HEK293 (cell line): Measurements from ENCODE around the gene SLC25A17.

Experiments used
- CTCF ChIA-PET: fragments of 350-600 bp; formaldehyde crosslinking; extraction: SDS; loops from one replicate; lab custom pipeline; 2021; ENCODE audit warnings: antibody characterized with exemption; lab: Yijun Ruan, JAX
- POLR2A ChIA-PET: fragments of 300-600 bp; formaldehyde crosslinking; extraction: SDS; loops from one replicate; lab custom pipeline; 2020; ENCODE audit warnings: antibody characterized with exemption, inconsistent platforms; lab: Yijun Ruan, JAX
- H3K27ac ChIP-seq: fragments of 200-500 bp; sonication (Bioruptor generic); 2 replicates; pipeline ENCODE4 v1.5.1; 2014; ENCODE audit warnings: low read depth, low read length, control low read depth, inconsistent platforms; ENCODE audit errors: extremely low read depth
- H3K36me3 ChIP-seq, 2 experiments: fragments of 200-500 bp in 1 of 2; sonication (Bioruptor generic) in 1 of 2; 1 replicate in 1 of 2; 2 replicates in 1 of 2; pipeline ENCODE4 v1.5.1; 2014 to 2017; ENCODE audit warnings: inconsistent platforms in 2 of 2, low read length in 2 of 2; ENCODE audit not compliant: control insufficient read depth in 2 of 2, insufficient read depth in 1 of 2
- H3K4me1 ChIP-seq: fragments of 200-500 bp; sonication (Bioruptor generic); 2 replicates; pipeline ENCODE4 v1.5.1; 2014; ENCODE audit warnings: mild to moderate bottlenecking, low read length, inconsistent platforms; ENCODE audit not compliant: control insufficient read depth, insufficient read depth
- H3K4me3 ChIP-seq: 2 replicates; pipeline ENCODE4 v1.5.1; 2011; ENCODE audit warnings: low read depth, mild to moderate bottlenecking, control low read depth, low read length, moderate library complexity
- H3K9me3 ChIP-seq: fragments of 200-500 bp; sonication (Bioruptor generic); 2 replicates; pipeline ENCODE4 v1.5.1; 2014; ENCODE audit warnings: low read depth, low read length, inconsistent platforms; ENCODE audit not compliant: control insufficient read depth, insufficient read depth
- BCL11A ChIP-seq: fragments of 450-650 bp; formaldehyde crosslinking; IDR thresholded peaks from 2 replicates; pipeline ENCODE4 v1.5.1; 2016; ENCODE audit warnings: low read depth, missing biosample characterization, missing genetic modification characterization
- HOXC10 ChIP-seq: sonication (generic); formaldehyde crosslinking; IDR thresholded peaks from 2 replicates; pipeline ENCODE4 v1.8.1; 2023; ENCODE audit warnings: mild to moderate bottlenecking, missing genetic modification reagents
- KLF7 ChIP-seq: fragments of 450-650 bp; formaldehyde crosslinking; IDR thresholded peaks from 2 replicates; pipeline ENCODE4 v1.5.1; 2016; ENCODE audit warnings: missing biosample characterization, missing genetic modification characterization, borderline replicate concordance
- SALL2 ChIP-seq: fragments of 450-650 bp; formaldehyde crosslinking; IDR thresholded peaks from 2 replicates; pipeline ENCODE4 v1.5.0; 2017; ENCODE audit warnings: missing biosample characterization, mild to moderate bottlenecking, missing genetic modification characterization, borderline replicate concordance
- YY1 ChIP-seq: fragments of 450-650 bp; formaldehyde crosslinking; IDR thresholded peaks from 2 replicates; pipeline ENCODE4 v1.5.1; 2018; ENCODE audit warnings: missing biosample characterization, missing genetic modification characterization
- ZBTB10 ChIP-seq: fragments of 450-650 bp; formaldehyde crosslinking; IDR thresholded peaks from 2 replicates; pipeline ENCODE4 v1.5.1; 2016; ENCODE audit warnings: missing biosample characterization, missing genetic modification characterization
- ZBTB20 ChIP-seq: fragments of 450-650 bp; formaldehyde crosslinking; IDR thresholded peaks from 2 replicates; pipeline ENCODE4 v1.5.1; 2016; ENCODE audit warnings: missing biosample characterization, missing genetic modification characterization
- ZBTB8A ChIP-seq: fragments of 450-650 bp; formaldehyde crosslinking; IDR thresholded peaks from 2 replicates; pipeline ENCODE4 v1.5.1; 2016; ENCODE audit warnings: missing biosample characterization, missing genetic modification characterization
- ZEB2 ChIP-seq: fragments of 450-650 bp; formaldehyde crosslinking; IDR thresholded peaks from 2 replicates; pipeline ENCODE4 v1.5.1; 2016; ENCODE audit warnings: missing biosample characterization, missing genetic modification characterization
- ZFP41 ChIP-seq: fragments of 450-650 bp; formaldehyde crosslinking; IDR thresholded peaks from 2 replicates; pipeline ENCODE4 v1.5.1; 2016; ENCODE audit warnings: missing biosample characterization, missing genetic modification characterization, borderline replicate concordance
- ZNF138 ChIP-seq: fragments of 450-650 bp; formaldehyde crosslinking; IDR thresholded peaks from 2 replicates; pipeline ENCODE4 v1.5.1; 2016; ENCODE audit warnings: missing biosample characterization, missing genetic modification characterization, borderline replicate concordance
- ZNF2 ChIP-seq: fragments of 450-650 bp; formaldehyde crosslinking; IDR thresholded peaks from 2 replicates; pipeline ENCODE4 v1.5.1; 2016; ENCODE audit warnings: missing biosample characterization, missing genetic modification characterization
- ZNF202 ChIP-seq: fragments of 450-650 bp; formaldehyde crosslinking; IDR thresholded peaks from 2 replicates; pipeline ENCODE4 v1.5.1; 2016; ENCODE audit warnings: missing biosample characterization, missing genetic modification characterization, borderline replicate concordance
- ZNF214 ChIP-seq: fragments of 450-650 bp; formaldehyde crosslinking; IDR thresholded peaks from 2 replicates; pipeline ENCODE4 v1.5.1; 2017; ENCODE audit warnings: missing biosample characterization, mild to moderate bottlenecking, missing genetic modification characterization, borderline replicate concordance
- ZNF221 ChIP-seq: fragments of 450-650 bp; formaldehyde crosslinking; IDR thresholded peaks from 2 replicates; pipeline ENCODE4 v1.5.1; 2017; ENCODE audit warnings: missing biosample characterization, missing genetic modification characterization, borderline replicate concordance
- ZNF24 ChIP-seq: fragments of 450-650 bp; formaldehyde crosslinking; IDR thresholded peaks from 2 replicates; pipeline ENCODE4 v1.5.1; 2016; ENCODE audit warnings: missing biosample characterization, missing genetic modification characterization
- ZNF404 ChIP-seq: fragments of 450-650 bp; formaldehyde crosslinking; IDR thresholded peaks from 2 replicates; pipeline ENCODE4 v1.5.1; 2017; ENCODE audit warnings: missing biosample characterization, missing genetic modification characterization
- ZNF48 ChIP-seq: fragments of 450-650 bp; formaldehyde crosslinking; IDR thresholded peaks from 2 replicates; pipeline ENCODE4 v1.5.1; 2016; ENCODE audit warnings: missing biosample characterization, missing genetic modification characterization
- ZNF488 ChIP-seq: fragments of 450-650 bp; formaldehyde crosslinking; IDR thresholded peaks from 2 replicates; pipeline ENCODE4 v1.5.1; 2016; ENCODE audit warnings: missing biosample characterization, missing genetic modification characterization
- ZNF621 ChIP-seq: fragments of 450-650 bp; formaldehyde crosslinking; IDR thresholded peaks from 2 replicates; pipeline ENCODE4 v1.5.1; 2017; ENCODE audit warnings: missing biosample characterization, missing genetic modification characterization
- ZNF623 ChIP-seq: fragments of 450-650 bp; formaldehyde crosslinking; IDR thresholded peaks from 2 replicates; pipeline ENCODE4 v1.5.1; 2016; ENCODE audit warnings: missing biosample characterization, missing genetic modification characterization
- ZNF660 ChIP-seq: fragments of 450-650 bp; IDR thresholded peaks from 2 replicates; pipeline ENCODE4 v1.5.1; 2018; ENCODE audit warnings: missing biosample characterization, mild to moderate bottlenecking, missing genetic modification characterization
- ZNF664 ChIP-seq: fragments of 450-650 bp; formaldehyde crosslinking; IDR thresholded peaks from 2 replicates; pipeline ENCODE4 v1.5.1; 2016; ENCODE audit warnings: missing biosample characterization, missing genetic modification characterization
- ZNF747 ChIP-seq: fragments of 450-650 bp; formaldehyde crosslinking; IDR thresholded peaks from 2 replicates; pipeline ENCODE4 v1.5.1; 2016; ENCODE audit warnings: missing biosample characterization, missing genetic modification characterization
- ZNF776 ChIP-seq: fragments of 450-650 bp; formaldehyde crosslinking; IDR thresholded peaks from 2 replicates; pipeline ENCODE4 v1.5.0; 2017; ENCODE audit warnings: missing biosample characterization, missing genetic modification characterization, borderline replicate concordance
- ZNF785 ChIP-seq: fragments of 450-650 bp; formaldehyde crosslinking; IDR thresholded peaks from 2 replicates; pipeline ENCODE4 v1.5.1; 2016; ENCODE audit warnings: missing biosample characterization, missing genetic modification characterization
- ZNF837 ChIP-seq: fragments of 450-650 bp; formaldehyde crosslinking; IDR thresholded peaks from 2 replicates; pipeline ENCODE4 v1.5.1; 2016; ENCODE audit warnings: missing biosample characterization, missing genetic modification characterization
- ZSCAN30 ChIP-seq: fragments of 450-650 bp; IDR thresholded peaks from 2 replicates; pipeline ENCODE4 v1.5.1; 2018; ENCODE audit warnings: missing biosample characterization, mild to moderate bottlenecking, missing genetic modification characterization, moderate library complexity
- TF ChIP-seq, protein P1 (sequence below): fragments of 450-650 bp; formaldehyde crosslinking; conservative IDR thresholded peaks from 2 replicates; pipeline ENCODE4 v1.5.1; 2016; ENCODE audit warnings: low read depth, missing biosample characterization, missing genetic modification characterization
- TF ChIP-seq, protein P2 (sequence below): fragments of 450-650 bp; formaldehyde crosslinking; IDR thresholded peaks from 2 replicates; pipeline ENCODE4 v1.5.1; 2016; ENCODE audit warnings: missing biosample characterization, missing genetic modification characterization
- TF ChIP-seq, protein P3 (sequence below): fragments of 450-650 bp; formaldehyde crosslinking; IDR thresholded peaks from 2 replicates; pipeline ENCODE4 v1.5.1; 2016; ENCODE audit warnings: missing biosample characterization, missing genetic modification characterization

SLC25A17 gene

DNA sequence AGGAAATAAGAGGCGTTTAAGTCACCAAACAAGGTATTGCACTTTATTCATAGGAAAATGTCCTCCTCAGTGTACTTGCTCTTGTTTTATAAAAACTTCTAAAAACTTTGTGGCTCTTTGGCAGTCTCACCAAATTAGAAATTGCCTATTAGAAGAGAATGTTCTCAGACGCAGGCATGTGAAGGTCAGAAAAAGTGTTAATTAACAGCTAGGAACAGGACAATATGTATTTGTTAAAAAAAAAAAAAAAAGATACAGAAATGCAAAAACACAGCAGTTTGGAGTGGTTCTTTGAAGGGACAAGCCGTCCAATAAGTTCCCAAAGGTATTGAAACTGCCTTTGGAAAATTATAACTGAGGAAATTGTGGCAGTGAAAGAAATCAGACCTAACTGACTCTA, 67.9 kb downstream of the SLC25A17 start:
- ChIA-PET CTCF (interaction anchor here (1.6 to 1.9 kb wide), 2 partner anchors 9 to 68 kb away, joined by 8 to 13 read pairs; no protein-coding TSS in a partner anchor), POLR2A (no interaction called here)

DNA sequence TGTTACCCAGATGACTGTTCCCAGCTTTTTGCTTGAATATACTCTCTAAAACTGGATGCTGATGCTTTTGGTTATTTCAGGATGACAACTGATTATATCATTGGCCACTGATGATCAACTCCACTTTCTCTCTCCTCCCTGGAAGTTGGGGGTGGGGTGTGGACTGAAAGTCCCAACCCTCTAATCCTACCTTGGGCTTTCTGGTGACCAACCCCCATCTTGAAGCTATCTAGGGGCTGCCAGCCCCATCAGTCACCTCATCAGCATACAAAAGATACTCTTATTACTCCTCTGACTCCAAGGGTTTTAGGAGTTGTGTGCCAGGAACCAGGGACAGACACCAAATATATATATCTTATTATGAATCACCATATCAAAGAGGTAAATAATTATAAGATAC, 69.3 kb downstream of the SLC25A17 start:
- Histone ChIP-seq H3K9me3 (0 out of 2 replicates have a peak, but pooled peaks cover 2% of the 10 kb centered on the region), H3K27ac (no peak overlapping the region), H3K4me1 (no peaks in the 10 kb centered on the region; the same call in 1 of the 2 replicates), H3K36me3 (no peaks in the 10 kb centered on the region), H3K4me3 (no peak overlapping the region)
- POLR2A ChIA-PET: no interaction called here
- TF ChIP-seq ZNF621 (tag by site-specific recombination) (no peak), ZFP41 (no peak), YY1 (tag by site-specific recombination) (no peak), ZNF2 (tag by site-specific recombination) (no peak), ZNF747 (no peak), ZBTB10 (tag by site-specific recombination) (no peak), ZNF202 (tag by site-specific recombination) (no peak), ZSCAN30 (tag by site-specific recombination) (no peak), KLF7 (tag by site-specific recombination) (no peak), ZNF837 (no peak), ZNF664 (tag by site-specific recombination) (no peak), ZNF214 (tag by site-specific recombination) (no peak), ZNF660 (tag by site-specific recombination) (no peak), ZBTB20 (tag by site-specific recombination) (no peak), ZEB2 (tag by site-specific recombination) (no peak), ZNF138 (tag by site-specific recombination) (no peak), HOXC10 (no peak)
- TF ChIP-seq, protein P1, sequence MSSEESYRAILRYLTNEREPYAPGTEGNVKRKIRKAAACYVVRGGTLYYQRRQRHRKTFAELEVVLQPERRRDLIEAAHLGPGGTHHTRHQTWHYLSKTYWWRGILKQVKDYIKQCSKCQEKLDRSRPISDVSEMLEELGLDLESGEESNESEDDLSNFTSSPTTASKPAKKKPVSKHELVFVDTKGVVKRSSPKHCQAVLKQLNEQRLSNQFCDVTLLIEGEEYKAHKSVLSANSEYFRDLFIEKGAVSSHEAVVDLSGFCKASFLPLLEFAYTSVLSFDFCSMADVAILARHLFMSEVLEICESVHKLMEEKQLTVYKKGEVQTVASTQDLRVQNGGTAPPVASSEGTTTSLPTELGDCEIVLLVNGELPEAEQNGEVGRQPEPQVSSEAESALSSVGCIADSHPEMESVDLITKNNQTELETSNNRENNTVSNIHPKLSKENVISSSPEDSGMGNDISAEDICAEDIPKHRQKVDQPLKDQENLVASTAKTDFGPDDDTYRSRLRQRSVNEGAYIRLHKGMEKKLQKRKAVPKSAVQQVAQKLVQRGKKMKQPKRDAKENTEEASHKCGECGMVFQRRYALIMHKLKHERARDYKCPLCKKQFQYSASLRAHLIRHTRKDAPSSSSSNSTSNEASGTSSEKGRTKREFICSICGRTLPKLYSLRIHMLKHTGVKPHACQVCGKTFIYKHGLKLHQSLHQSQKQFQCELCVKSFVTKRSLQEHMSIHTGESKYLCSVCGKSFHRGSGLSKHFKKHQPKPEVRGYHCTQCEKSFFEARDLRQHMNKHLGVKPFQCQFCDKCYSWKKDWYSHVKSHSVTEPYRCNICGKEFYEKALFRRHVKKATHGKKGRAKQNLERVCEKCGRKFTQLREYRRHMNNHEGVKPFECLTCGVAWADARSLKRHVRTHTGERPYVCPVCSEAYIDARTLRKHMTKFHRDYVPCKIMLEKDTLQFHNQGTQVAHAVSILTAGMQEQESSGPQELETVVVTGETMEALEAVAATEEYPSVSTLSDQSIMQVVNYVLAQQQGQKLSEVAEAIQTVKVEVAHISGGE: no peak
- TF ChIP-seq, protein P2, sequence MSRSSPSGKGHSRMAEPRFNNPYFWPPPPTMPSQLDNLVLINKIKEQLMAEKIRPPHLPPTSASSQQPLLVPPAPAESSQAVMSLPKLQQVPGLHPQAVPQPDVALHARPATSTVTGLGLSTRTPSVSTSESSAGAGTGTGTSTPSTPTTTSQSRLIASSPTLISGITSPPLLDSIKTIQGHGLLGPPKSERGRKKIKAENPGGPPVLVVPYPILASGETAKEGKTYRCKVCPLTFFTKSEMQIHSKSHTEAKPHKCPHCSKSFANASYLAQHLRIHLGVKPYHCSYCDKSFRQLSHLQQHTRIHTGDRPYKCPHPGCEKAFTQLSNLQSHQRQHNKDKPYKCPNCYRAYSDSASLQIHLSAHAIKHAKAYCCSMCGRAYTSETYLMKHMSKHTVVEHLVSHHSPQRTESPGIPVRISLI (tag by site-specific recombination): no peak
- CTCF ChIA-PET: interaction anchor here (0.6 to 3.9 kb wide), 3 partner anchors 10 to 999 kb away, joined by 6 to 16 read pairs (median 13); no protein-coding TSS in a partner anchor

More for the DNA sequence above, 67.9 kb downstream of the SLC25A17 start:
- Histone ChIP-seq H3K4me1 (no peaks in the 10 kb centered on the region; the same call in 1 of the 2 replicates), H3K27ac (no peak overlapping the region), H3K36me3 (no peaks in the 10 kb centered on the region), H3K9me3 (0 out of 2 replicates have a peak, but pooled peaks cover 2% of the 10 kb centered on the region), H3K4me3 (no peak overlapping the region)
- TF ChIP-seq ZNF776 (tag by site-specific recombination) (no peak), ZNF785 (no peak), ZNF24 (tag by site-specific recombination) (no peak), ZNF221 (tag by site-specific recombination) (no peak), SALL2 (tag by site-specific recombination) (no peak), BCL11A (tag by site-specific recombination) (no peak), ZNF48 (tag by site-specific recombination) (no peak), ZBTB8A (tag by site-specific recombination) (no peak), ZNF202 (tag by site-specific recombination) (no peak), ZNF623 (tag by site-specific recombination) (no peak), ZNF404 (tag by site-specific recombination) (no peak), ZNF488 (tag by site-specific recombination) (no peak)
- TF ChIP-seq, protein P3, sequence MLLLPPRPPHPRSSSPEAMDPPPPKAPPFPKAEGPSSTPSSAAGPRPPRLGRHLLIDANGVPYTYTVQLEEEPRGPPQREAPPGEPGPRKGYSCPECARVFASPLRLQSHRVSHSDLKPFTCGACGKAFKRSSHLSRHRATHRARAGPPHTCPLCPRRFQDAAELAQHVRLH (tag by site-specific recombination): no peak
